ENCODE data around the gene CRB1.

CRB1 gene

DNA sequence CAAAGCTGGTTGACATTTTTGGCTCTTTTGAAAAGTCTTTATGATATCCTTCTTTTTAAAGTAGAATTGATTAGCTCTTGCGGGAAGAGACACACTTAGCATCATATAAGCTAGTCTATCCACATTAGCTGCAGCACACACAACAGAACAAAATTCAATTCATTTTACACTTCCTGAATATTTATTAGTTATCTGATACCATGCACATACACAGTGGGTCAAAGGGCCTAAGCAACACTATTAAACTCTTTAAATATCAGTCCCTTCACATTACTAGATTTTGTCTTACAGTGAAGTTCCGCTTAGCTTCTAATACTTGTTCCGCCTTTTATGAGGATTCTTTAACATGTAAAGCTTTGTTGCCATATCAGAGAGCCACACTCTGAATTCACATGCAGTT is 169.5 kb downstream of the CRB1 start (continued):
- TF ChIP-seq, protein P1, sequence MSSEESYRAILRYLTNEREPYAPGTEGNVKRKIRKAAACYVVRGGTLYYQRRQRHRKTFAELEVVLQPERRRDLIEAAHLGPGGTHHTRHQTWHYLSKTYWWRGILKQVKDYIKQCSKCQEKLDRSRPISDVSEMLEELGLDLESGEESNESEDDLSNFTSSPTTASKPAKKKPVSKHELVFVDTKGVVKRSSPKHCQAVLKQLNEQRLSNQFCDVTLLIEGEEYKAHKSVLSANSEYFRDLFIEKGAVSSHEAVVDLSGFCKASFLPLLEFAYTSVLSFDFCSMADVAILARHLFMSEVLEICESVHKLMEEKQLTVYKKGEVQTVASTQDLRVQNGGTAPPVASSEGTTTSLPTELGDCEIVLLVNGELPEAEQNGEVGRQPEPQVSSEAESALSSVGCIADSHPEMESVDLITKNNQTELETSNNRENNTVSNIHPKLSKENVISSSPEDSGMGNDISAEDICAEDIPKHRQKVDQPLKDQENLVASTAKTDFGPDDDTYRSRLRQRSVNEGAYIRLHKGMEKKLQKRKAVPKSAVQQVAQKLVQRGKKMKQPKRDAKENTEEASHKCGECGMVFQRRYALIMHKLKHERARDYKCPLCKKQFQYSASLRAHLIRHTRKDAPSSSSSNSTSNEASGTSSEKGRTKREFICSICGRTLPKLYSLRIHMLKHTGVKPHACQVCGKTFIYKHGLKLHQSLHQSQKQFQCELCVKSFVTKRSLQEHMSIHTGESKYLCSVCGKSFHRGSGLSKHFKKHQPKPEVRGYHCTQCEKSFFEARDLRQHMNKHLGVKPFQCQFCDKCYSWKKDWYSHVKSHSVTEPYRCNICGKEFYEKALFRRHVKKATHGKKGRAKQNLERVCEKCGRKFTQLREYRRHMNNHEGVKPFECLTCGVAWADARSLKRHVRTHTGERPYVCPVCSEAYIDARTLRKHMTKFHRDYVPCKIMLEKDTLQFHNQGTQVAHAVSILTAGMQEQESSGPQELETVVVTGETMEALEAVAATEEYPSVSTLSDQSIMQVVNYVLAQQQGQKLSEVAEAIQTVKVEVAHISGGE (tag by site-specific recombination; conservative IDR thresholded peaks at IDR 0.05; ENCODE audit: low read depth): no peak

DNA sequence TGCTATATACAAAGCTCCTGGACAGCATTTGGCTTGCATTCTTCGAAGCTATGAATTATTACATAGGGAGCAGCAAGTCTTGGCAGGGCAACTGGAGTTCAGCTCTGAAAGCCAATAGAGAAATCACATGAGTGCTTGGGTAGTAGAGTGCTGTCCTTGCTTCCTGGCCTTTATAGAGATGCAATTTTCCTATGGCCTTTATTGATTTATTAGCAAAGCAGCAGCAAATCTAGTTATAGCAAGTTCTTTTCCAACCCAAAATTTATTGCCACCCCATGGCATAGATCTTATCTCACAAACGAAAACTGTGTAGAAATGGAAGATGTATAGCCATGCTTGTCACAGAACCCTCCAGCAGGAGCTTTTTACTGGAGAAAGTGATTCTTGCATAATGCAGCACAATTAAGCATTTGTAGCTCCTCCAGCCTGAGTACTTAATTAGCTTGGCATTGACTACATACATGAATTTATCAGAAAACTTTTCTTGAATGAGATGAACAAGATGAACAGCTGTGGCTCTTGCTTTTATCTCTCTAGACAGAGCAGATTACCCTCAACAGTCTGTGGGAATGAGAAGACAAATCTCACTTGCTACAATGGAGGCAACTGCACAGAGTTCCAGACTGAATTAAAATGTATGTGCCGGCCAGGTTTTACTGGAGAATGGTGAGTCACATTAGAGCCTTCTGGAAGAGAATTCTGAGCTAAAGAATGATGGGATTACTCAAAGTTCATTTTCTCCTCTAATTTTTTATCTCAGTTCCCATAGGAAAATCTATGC is 170.1 kb downstream of the CRB1 start:
- Histone ChIP-seq H3K9me3 (ENCODE audit: control insufficient read depth, insufficient read depth, low read depth, low read length) (no peaks in the 10 kb centered on the region), H3K4me3 (ENCODE audit: low read depth, low read length) (no peak overlapping the region), H3K36me3 (ENCODE audit: control insufficient read depth in 2 of 2, insufficient read depth in 1 of 2, low read length in 2 of 2) (no peaks in the 10 kb centered on the region), H3K4me1 (ENCODE audit: control insufficient read depth, insufficient read depth, low read length) (no peaks in the 10 kb centered on the region), H3K27ac (ENCODE audit: extremely low read depth, low read depth, low read length) (no peak overlapping the region)
- ChIA-PET CTCF (interaction anchor here (0.7 kb wide), 1 partner anchor 202 kb away, joined by 3 read pairs; no protein-coding TSS in a partner anchor), POLR2A (no interaction called here)
- TF ChIP-seq ZNF777 (tag by site-specific recombination; IDR thresholded peaks at IDR 0.05; ENCODE audit: borderline replicate concordance): no peak
- no peak for TF ChIP-seq ZNF391 (tag by site-specific recombination; IDR thresholded peaks at IDR 0.05; ENCODE audit: borderline replicate concordance, low read depth)
- TF ChIP-seq ZNF202 (tag by site-specific recombination; IDR thresholded peaks at IDR 0.05; ENCODE audit: borderline replicate concordance): no peak
- TF ChIP-seq ZNF621 (tag by site-specific recombination; IDR thresholded peaks at IDR 0.05): no peak
- TF ChIP-seq BCL11B (tag by site-specific recombination; IDR thresholded peaks at IDR 0.05; ENCODE audit: low read depth): no peak
- TF ChIP-seq, protein P2, sequence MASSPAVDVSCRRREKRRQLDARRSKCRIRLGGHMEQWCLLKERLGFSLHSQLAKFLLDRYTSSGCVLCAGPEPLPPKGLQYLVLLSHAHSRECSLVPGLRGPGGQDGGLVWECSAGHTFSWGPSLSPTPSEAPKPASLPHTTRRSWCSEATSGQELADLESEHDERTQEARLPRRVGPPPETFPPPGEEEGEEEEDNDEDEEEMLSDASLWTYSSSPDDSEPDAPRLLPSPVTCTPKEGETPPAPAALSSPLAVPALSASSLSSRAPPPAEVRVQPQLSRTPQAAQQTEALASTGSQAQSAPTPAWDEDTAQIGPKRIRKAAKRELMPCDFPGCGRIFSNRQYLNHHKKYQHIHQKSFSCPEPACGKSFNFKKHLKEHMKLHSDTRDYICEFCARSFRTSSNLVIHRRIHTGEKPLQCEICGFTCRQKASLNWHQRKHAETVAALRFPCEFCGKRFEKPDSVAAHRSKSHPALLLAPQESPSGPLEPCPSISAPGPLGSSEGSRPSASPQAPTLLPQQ (tag by site-specific recombination; IDR thresholded peaks at IDR 0.05): no peak
- TF ChIP-seq ZNF350 (tag by site-specific recombination; IDR thresholded peaks at IDR 0.05): no peak
- TF ChIP-seq ZNF624 (tag by site-specific recombination; IDR thresholded peaks at IDR 0.05): no peak
- TF ChIP-seq ZNF549 (tag by site-specific recombination; IDR thresholded peaks at IDR 0.05): no peak
- no peak for TF ChIP-seq ZNF660 (tag by site-specific recombination; IDR thresholded peaks at IDR 0.05)
- TF ChIP-seq ZBTB8A (tag by site-specific recombination; IDR thresholded peaks at IDR 0.05): no peak

DNA sequence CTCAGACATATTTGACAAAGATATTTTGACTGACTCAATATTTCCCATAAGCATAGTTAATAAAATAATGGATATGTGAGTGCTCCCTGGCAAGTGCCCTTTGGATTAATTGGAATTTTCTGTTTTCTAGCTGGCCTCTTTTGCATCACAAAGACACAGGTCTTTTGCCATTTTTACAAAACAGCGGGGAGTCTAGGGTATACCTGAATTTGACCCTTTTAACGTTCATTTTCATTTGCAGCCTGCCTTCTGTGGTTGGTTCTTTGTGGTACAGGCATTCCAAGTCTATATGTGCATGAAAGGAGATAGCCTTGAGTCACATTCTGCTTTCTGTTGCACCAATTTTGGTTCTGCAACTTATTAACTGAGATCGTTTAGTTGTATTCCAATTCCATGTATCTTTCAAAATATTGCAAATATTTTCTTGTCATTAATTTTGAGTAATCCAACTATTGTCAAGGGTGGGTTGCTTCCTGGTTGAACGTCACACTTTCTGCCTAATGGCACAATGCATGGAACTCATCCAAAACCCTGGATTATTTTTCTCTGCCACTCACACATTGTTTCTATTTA is 171.7 kb downstream of the CRB1 start:
- Histone ChIP-seq H3K4me1 (ENCODE audit: control insufficient read depth, insufficient read depth, low read length) (no peaks in the 10 kb centered on the region), H3K36me3 (ENCODE audit: control insufficient read depth in 2 of 2, insufficient read depth in 1 of 2, low read length in 2 of 2) (no peaks in the 10 kb centered on the region), H3K27ac (ENCODE audit: extremely low read depth, low read depth, low read length) (no peak overlapping the region), H3K9me3 (ENCODE audit: control insufficient read depth, insufficient read depth, low read depth, low read length) (no peaks in the 10 kb centered on the region), H3K4me3 (ENCODE audit: low read depth, low read length) (no peak overlapping the region)
- ChIA-PET POLR2A (no interaction called here), CTCF (interaction anchor here (0.7 to 1.0 kb wide), 2 partner anchors 9 to 41 kb away, joined by 3 to 4 read pairs; no protein-coding TSS in a partner anchor)
- TF ChIP-seq, protein P3, sequence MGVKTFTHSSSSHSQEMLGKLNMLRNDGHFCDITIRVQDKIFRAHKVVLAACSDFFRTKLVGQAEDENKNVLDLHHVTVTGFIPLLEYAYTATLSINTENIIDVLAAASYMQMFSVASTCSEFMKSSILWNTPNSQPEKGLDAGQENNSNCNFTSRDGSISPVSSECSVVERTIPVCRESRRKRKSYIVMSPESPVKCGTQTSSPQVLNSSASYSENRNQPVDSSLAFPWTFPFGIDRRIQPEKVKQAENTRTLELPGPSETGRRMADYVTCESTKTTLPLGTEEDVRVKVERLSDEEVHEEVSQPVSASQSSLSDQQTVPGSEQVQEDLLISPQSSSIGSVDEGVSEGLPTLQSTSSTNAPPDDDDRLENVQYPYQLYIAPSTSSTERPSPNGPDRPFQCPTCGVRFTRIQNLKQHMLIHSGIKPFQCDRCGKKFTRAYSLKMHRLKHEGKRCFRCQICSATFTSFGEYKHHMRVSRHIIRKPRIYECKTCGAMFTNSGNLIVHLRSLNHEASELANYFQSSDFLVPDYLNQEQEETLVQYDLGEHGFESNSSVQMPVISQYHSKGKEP (tag by site-specific recombination; IDR thresholded peaks at IDR 0.05): no peak
- TF ChIP-seq ZNF658 (tag by site-specific recombination; IDR thresholded peaks at IDR 0.05): no peak
- no peak for TF ChIP-seq HOXD13 (CRISPR knock-in tag; IDR thresholded peaks at IDR 0.05; ENCODE audit: borderline replicate concordance)
- TF ChIP-seq SP2 (tag by site-specific recombination; IDR thresholded peaks at IDR 0.05): no peak
